Raji (cell line): ENCODE measurements around the gene CUX1.

Source experiments
- POLR2A ChIP-seq: IDR thresholded peaks from 2 replicates; pipeline ENCODE4 v1.6.1; 2011; ENCODE audit warnings: low read depth, low read length, control low read depth; ENCODE audit not compliant: insufficient read depth

CUX1 gene

GRCh38 chr7:102024769-102025391 is 207.5 kb downstream of the CUX1 start:
- TF ChIP-seq POLR2A, result no peak

GRCh38 chr7:102028206-102028826 is 210.9 kb downstream of the CUX1 start:
- no peak for TF ChIP-seq POLR2A

GRCh38 chr7:102029616-102030015 is 212.2 kb downstream of the CUX1 start:
- no peak for TF ChIP-seq POLR2A

GRCh38 chr7:102030696-102031095 is 213.3 kb downstream of the CUX1 start:
- TF ChIP-seq POLR2A, result no peak

- no peak for TF ChIP-seq POLR2A
These were observed 219.5 kb downstream of the CUX1 start for GRCh38 chr7:102036958-102037357.

GRCh38 chr7:102039706-102040105 is 222.3 kb downstream of the CUX1 start:
- no peak for TF ChIP-seq POLR2A

- TF ChIP-seq POLR2A, result no peak
These were observed 223.1 kb downstream of the CUX1 start for GRCh38 chr7:102040569-102040968.

- no peak for TF ChIP-seq POLR2A
These were observed 224.7 kb downstream of the CUX1 start for GRCh38 chr7:102042016-102042656.

GRCh38 chr7:102044641-102044983 is 227.2 kb downstream of the CUX1 start:
- TF ChIP-seq POLR2A, result no peak

GRCh38 chr7:102044984-102045673 is 227.7 kb downstream of the CUX1 start:
- TF ChIP-seq POLR2A, result no peak

- no peak for TF ChIP-seq POLR2A
These were observed 228.4 kb downstream of the CUX1 start for GRCh38 chr7:102045681-102046372.

GRCh38 chr7:102046373-102047117 is 229.1 kb downstream of the CUX1 start:
- TF ChIP-seq POLR2A, result no peak

GRCh38 chr7:102047167-102047566 is 229.7 kb downstream of the CUX1 start:
- TF ChIP-seq POLR2A, result no peak

- no peak for TF ChIP-seq POLR2A
These were observed 232.3 kb downstream of the CUX1 start for GRCh38 chr7:102049765-102050164.
